HEK293 (cell line): ENCODE data around the gene MICAL3.

Experiments
- ATF2 ChIP-seq: fragments of 450-650 bp; formaldehyde crosslinking; IDR thresholded peaks from 2 replicates; pipeline ENCODE4 v1.5.1; 2016; ENCODE audit warnings: missing biosample characterization, missing genetic modification characterization, low read depth
- HOXA7 ChIP-seq: sonication (generic); formaldehyde crosslinking; IDR thresholded peaks from 2 replicates; pipeline ENCODE4 v1.8.1; 2022; ENCODE audit warnings: missing genetic modification reagents, borderline replicate concordance
- TRIM28 ChIP-seq: IDR thresholded peaks from 2 replicates; pipeline ENCODE4 v1.6.1; 2011; ENCODE audit warnings: low read length, control low read depth, borderline replicate concordance
- ZBTB44 ChIP-seq: fragments of 450-650 bp; IDR thresholded peaks from 2 replicates; pipeline ENCODE4 v1.5.1; 2018; ENCODE audit warnings: missing biosample characterization, mild to moderate bottlenecking, missing genetic modification characterization
- ZFHX2 ChIP-seq: fragments of 450-650 bp; formaldehyde crosslinking; conservative IDR thresholded peaks from 2 replicates; pipeline ENCODE4 v1.5.1; 2016; ENCODE audit warnings: missing biosample characterization, missing genetic modification characterization
- ZNF24 ChIP-seq: fragments of 450-650 bp; formaldehyde crosslinking; IDR thresholded peaks from 2 replicates; pipeline ENCODE4 v1.5.1; 2016; ENCODE audit warnings: missing biosample characterization, missing genetic modification characterization
- ZNF302 ChIP-seq: fragments of 450-650 bp; formaldehyde crosslinking; IDR thresholded peaks from 2 replicates; pipeline ENCODE4 v1.5.1; 2016; ENCODE audit warnings: missing biosample characterization, missing genetic modification characterization, low read depth
- ZNF362 ChIP-seq: fragments of 450-650 bp; formaldehyde crosslinking; IDR thresholded peaks from 2 replicates; pipeline ENCODE4 v1.5.1; 2016; ENCODE audit warnings: missing biosample characterization, missing genetic modification characterization
- ZNF423 ChIP-seq: fragments of 450-650 bp; formaldehyde crosslinking; IDR thresholded peaks from 2 replicates; pipeline ENCODE4 v1.5.1; 2016; ENCODE audit warnings: missing biosample characterization, missing genetic modification characterization
- ZNF510 ChIP-seq: fragments of 450-650 bp; formaldehyde crosslinking; IDR thresholded peaks from 2 replicates; pipeline ENCODE4 v1.5.1; 2018; ENCODE audit warnings: mild to moderate bottlenecking, missing genetic modification characterization, missing biosample characterization; ENCODE audit not compliant: insufficient replicate concordance
- ZNF777 ChIP-seq: fragments of 450-650 bp; formaldehyde crosslinking; IDR thresholded peaks from 2 replicates; pipeline ENCODE4 v1.5.1; 2017; ENCODE audit warnings: missing biosample characterization, missing genetic modification characterization, borderline replicate concordance
- ZNF792 ChIP-seq: fragments of 450-650 bp; formaldehyde crosslinking; IDR thresholded peaks from 2 replicates; pipeline ENCODE4 v1.5.1; 2016; ENCODE audit warnings: missing biosample characterization, missing genetic modification characterization
- TF ChIP-seq, protein P1 (sequence below): fragments of 450-650 bp; formaldehyde crosslinking; IDR thresholded peaks from 2 replicates; pipeline ENCODE4 v1.5.1; 2016; ENCODE audit warnings: missing biosample characterization, missing genetic modification characterization
- TF ChIP-seq, protein P2 (sequence below): fragments of 450-650 bp; formaldehyde crosslinking; IDR thresholded peaks from 2 replicates; pipeline ENCODE4 v1.5.1; 2016; ENCODE audit warnings: missing biosample characterization, missing genetic modification characterization

- TF ChIP-seq ZNF362 (tag by site-specific recombination) (no peak), ZNF792 (tag by site-specific recombination) (no peak), ZNF777 (no peak), ZFHX2 (no peak), ATF2 (tag by site-specific recombination) (no peak), ZNF510 (tag by site-specific recombination) (no peak), ZNF423 (tag by site-specific recombination) (no peak), ZNF24 (tag by site-specific recombination) (no peak), TRIM28 (no peak), ZNF302 (tag by site-specific recombination) (no peak), HOXA7 (no peak), ZBTB44 (tag by site-specific recombination) (no peak)
- TF ChIP-seq, protein P1, sequence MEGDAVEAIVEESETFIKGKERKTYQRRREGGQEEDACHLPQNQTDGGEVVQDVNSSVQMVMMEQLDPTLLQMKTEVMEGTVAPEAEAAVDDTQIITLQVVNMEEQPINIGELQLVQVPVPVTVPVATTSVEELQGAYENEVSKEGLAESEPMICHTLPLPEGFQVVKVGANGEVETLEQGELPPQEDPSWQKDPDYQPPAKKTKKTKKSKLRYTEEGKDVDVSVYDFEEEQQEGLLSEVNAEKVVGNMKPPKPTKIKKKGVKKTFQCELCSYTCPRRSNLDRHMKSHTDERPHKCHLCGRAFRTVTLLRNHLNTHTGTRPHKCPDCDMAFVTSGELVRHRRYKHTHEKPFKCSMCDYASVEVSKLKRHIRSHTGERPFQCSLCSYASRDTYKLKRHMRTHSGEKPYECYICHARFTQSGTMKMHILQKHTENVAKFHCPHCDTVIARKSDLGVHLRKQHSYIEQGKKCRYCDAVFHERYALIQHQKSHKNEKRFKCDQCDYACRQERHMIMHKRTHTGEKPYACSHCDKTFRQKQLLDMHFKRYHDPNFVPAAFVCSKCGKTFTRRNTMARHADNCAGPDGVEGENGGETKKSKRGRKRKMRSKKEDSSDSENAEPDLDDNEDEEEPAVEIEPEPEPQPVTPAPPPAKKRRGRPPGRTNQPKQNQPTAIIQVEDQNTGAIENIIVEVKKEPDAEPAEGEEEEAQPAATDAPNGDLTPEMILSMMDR (tag by site-specific recombination): no peak
- TF ChIP-seq, protein P2, sequence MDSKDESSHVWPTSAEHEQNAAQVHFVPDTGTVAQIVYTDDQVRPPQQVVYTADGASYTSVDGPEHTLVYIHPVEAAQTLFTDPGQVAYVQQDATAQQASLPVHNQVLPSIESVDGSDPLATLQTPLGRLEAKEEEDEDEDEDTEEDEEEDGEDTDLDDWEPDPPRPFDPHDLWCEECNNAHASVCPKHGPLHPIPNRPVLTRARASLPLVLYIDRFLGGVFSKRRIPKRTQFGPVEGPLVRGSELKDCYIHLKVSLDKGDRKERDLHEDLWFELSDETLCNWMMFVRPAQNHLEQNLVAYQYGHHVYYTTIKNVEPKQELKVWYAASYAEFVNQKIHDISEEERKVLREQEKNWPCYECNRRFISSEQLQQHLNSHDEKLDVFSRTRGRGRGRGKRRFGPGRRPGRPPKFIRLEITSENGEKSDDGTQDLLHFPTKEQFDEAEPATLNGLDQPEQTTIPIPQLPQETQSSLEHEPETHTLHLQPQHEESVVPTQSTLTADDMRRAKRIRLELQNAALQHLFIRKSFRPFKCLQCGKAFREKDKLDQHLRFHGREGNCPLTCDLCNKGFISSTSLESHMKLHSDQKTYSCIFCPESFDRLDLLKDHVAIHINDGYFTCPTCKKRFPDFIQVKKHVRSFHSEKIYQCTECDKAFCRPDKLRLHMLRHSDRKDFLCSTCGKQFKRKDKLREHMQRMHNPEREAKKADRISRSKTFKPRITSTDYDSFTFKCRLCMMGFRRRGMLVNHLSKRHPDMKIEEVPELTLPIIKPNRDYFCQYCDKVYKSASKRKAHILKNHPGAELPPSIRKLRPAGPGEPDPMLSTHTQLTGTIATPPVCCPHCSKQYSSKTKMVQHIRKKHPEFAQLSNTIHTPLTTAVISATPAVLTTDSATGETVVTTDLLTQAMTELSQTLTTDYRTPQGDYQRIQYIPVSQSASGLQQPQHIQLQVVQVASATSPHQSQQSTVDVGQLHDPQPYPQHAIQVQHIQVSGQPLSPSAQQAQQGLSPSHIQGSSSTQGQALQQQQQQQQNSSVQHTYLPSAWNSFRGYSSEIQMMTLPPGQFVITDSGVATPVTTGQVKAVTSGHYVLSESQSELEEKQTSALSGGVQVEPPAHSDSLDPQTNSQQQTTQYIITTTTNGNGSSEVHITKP (tag by site-specific recombination): no peak
Observed at GRCh38 chr22:17990942-17991341, 33.4 kb downstream of the MICAL3 start.
